Stimulated activated CD4-positive, alpha-beta T cell treated with anti-CD3 and anti-CD28 coated beads, Interleukin-4, amount 100 ng/mL, for 4 hours (primary cell): Measurements from ENCODE around the gene RSPH1.

Source experiments
- DNase-seq, 2 experiments: peaks; one replicate each; pipeline ENCODE4 v3.0.0-alpha.2; 2020

The RSPH1 gene

DNA sequence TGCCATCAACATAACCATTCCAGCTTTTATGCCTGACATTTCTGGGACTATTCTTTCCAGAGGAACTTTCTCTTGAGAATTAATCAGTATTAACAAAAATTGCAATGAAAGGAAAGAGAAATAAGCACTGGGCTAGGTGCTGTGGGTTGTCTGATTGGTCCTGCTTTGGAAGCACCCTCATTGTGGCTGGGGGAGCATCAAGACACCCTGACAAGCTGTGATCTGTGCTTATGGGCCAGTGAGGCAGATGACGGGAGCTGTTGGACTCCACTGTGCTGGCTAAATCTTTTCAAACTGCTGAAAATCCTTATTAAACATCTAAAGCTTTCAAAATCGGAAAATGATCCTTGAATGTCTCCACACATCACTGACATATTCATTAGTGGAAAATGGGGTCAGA, 72.3 kb downstream of the RSPH1 start:
- DNase-seq, result no peak

- peak in 1 of 2 experiments; percentile 41 for DNase-seq
These were observed 72.8 kb downstream of the RSPH1 start for GRCh38 chr21:42423197-42423675.
